Body of pancreas (tissue), 4 donors: ENCODE measurements around the gene RBMS3. TPM values are rescaled to one million over a fixed set of nuclear protein-coding genes. Genes with fewer than 3 reads are reported as not detected.

ENCODE experiments used
- ATAC-seq: fragments of 150-250 bp; one replicate; pipeline ENCODE4 v1.9.1; 2016
- DNase-seq, 4 donors: peaks; one replicate each; pipeline ENCODE4 v3.0.0-alpha.2; 2019
- H3K27ac ChIP-seq, 4 donors: fragments of 200-600 bp; sonication (generic); 1 replicate in 3 of 4; 2 replicates in 1 of 4; pipeline versions ENCODE4 v1.5.1 to v1.6.1; 2016 to 2019; ENCODE audit warnings: mild to moderate bottlenecking in 1 of 4, mixed read lengths in 1 of 4, moderate library complexity in 1 of 4
- H3K27me3 ChIP-seq, 2 donors: fragments of 200-600 bp; sonication (generic); one replicate each; pipeline ENCODE4 v1.6.0; 2016; ENCODE audit warnings: mild to moderate bottlenecking in 1 of 2
- H3K36me3 ChIP-seq, 2 donors: fragments of 200-600 bp; sonication (generic); replicated peaks in 1 of 2; 2 replicates each; pipeline ENCODE4 v1.5.1; 2016; ENCODE audit warnings: low read depth in 2 of 2; ENCODE audit not compliant: insufficient read depth in 1 of 2
- H3K4me1 ChIP-seq: fragments of 200-600 bp; sonication (generic); one replicate; pipeline ENCODE4 v1.6.0; 2016
- H3K4me3 ChIP-seq, 2 donors: fragments of 200-600 bp; sonication (generic); 1 replicate in 1 of 2; 2 replicates in 1 of 2; pipeline ENCODE4 v1.5.1; 2016 to 2019
- H3K9me3 ChIP-seq, 3 donors: fragments of 200-600 bp; sonication (generic); 1 replicate in 2 of 3; 2 replicates in 1 of 3; pipeline ENCODE4 v1.5.1; 2016
- POLR2A ChIP-seq, 3 donors: fragments of 450-650 bp; IDR thresholded peaks; one replicate each; pipeline ENCODE4 v1.6.1; 2016; ENCODE audit warnings: antibody characterized with exemption in 3 of 3, mild to moderate bottlenecking in 2 of 3
- WGBS, 2 donors: methylation state at CpG; one replicate each; pipeline ENCODE4 v1.1.5; 2017; 5-methylcytosine and 5-hydroxymethylcytosine counted together
- intact Hi-C: fragments of 100-400 bp; cut with DNase I; formaldehyde crosslinking; loops from one replicate; pipeline ENCODE4 v1.15.1; 2023
- total RNA-seq, 2 donors: library from RNA; depleted of rRNA; stranded (reverse); fragments of >200 nt; gene quantifications; one replicate each; pipeline ENCODE4 v1.1.0, GENCODE V29; 2016
- TF ChIP-seq, protein P1 (sequence below), 7 experiments: fragments of 450-650 bp in 4 of 7; fragments of 200-600 bp in 3 of 7; sonication (generic) in 3 of 7; IDR thresholded peaks; one replicate each; pipeline ENCODE4 v1.5.1; 2016 to 2019; ENCODE audit warnings: antibody characterized with exemption in 7 of 7

Gene RBMS3
- total RNA-seq, 2 donors from 2014 or later, result 17.4 to 29.7 TPM

DNA sequence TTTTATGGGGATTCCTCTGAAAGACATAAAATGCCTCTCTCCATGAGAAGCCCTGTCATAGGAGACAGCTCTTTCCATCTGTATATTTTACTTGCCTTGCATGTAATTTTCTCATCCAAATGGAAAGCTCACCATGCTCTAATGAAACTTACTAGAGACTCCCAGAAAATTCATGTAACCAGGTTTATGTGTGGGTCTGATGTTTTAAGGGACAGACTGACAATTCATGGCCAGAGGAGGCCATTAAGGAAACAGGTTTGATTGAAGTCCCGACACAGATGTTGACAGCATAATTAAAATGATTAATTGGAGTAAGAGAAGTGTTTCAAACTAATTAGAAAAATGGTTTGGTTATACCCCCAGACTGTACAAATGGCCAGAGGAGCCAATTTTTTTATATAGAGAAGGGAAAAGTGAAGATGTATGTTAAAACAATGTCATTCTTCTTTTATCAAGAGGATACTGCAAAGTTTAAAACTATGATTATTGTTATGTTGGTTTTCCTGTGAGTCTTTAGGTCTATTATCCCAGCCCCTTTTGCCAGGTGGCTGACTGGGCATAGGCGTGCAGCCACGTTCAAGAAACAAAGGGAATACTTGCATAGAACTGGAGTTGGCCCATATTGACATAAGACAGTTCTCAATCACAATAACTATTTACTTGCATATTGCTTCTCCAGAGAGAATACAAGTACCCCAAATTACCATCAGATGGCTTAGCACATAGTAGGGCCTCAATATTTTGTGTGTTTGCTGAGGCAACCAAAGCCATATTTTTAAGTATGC is 64.8 kb downstream of the RBMS3 start:
- no peak overlapping the region for H3K4me3 ChIP-seq
- no peak for DNase-seq
- TF ChIP-seq, protein P1, sequence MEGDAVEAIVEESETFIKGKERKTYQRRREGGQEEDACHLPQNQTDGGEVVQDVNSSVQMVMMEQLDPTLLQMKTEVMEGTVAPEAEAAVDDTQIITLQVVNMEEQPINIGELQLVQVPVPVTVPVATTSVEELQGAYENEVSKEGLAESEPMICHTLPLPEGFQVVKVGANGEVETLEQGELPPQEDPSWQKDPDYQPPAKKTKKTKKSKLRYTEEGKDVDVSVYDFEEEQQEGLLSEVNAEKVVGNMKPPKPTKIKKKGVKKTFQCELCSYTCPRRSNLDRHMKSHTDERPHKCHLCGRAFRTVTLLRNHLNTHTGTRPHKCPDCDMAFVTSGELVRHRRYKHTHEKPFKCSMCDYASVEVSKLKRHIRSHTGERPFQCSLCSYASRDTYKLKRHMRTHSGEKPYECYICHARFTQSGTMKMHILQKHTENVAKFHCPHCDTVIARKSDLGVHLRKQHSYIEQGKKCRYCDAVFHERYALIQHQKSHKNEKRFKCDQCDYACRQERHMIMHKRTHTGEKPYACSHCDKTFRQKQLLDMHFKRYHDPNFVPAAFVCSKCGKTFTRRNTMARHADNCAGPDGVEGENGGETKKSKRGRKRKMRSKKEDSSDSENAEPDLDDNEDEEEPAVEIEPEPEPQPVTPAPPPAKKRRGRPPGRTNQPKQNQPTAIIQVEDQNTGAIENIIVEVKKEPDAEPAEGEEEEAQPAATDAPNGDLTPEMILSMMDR (IDR thresholded peaks at IDR 0.05), result no peak
- TF ChIP-seq POLR2A (IDR thresholded peaks at IDR 0.05), result no peak
- H3K4me1 ChIP-seq, result no peaks in the 10 kb centered on the region
- ATAC-seq, result no peak
- H3K27ac ChIP-seq, result no peak overlapping the region
- intact Hi-C loops, result no loop called here
- H3K27me3 ChIP-seq, result no peaks in the 10 kb centered on the region
- H3K36me3 ChIP-seq, result no peaks in the 10 kb centered on the region
- no peaks in the 10 kb centered on the region for H3K9me3 ChIP-seq
- WGBS, 2 donors, result 50 to 51% methylated on average over 3 of the region's 3 CpGs

DNA sequence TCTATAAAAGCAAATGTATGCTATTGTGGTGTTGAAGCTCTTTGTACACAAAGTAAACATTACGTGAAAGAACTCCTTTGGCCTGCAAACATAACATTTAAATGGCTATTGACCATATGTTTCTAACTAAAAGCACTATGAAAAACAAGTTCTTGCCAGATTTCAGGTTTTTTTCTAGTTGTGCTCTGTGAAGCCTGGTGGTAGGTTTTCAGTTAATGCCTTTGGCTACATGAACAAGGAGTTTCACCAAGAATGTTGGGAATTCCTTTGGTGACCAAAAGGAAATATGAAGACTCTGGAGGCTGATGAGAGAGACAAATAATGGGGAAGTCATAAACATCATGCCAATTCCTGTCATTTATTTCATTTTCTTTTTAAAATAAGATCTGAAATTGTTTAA is 66.0 kb downstream of the RBMS3 start:
- intact Hi-C loops, result no loop called here
- ATAC-seq (no peak), DNase-seq (no peak)
- 64 to 65% methylated on average over 1 of the region's 1 CpG for WGBS, 2 donors
- Histone ChIP-seq H3K4me1 (no peaks in the 10 kb centered on the region), H3K36me3 (no peaks in the 10 kb centered on the region), H3K9me3 (no peaks in the 10 kb centered on the region), H3K27me3 (no peaks in the 10 kb centered on the region), H3K27ac (no peak overlapping the region), H3K4me3 (no peak overlapping the region)
- TF ChIP-seq, protein P1 (IDR thresholded peaks at IDR 0.05), result no peak
- TF ChIP-seq POLR2A (IDR thresholded peaks at IDR 0.05), result no peak

DNA sequence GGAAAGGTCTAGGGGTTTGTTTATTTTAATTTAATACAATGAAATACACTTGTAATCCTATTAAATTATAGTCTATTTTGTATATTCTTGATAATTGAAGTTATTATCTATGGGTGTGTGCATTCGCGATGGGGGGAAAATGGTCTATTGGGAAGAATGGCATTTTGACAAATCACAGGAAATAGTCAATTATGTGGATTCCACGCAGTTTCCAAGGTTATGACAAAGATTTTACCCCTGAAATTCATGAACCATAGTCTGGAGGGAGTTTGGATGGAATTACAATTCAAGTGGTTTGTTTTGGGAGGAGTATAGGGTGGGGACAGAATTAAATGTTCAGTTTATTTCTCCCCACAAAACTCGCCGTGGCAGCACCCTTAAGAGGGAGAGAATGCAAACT is 66.5 kb downstream of the RBMS3 start:
- H3K9me3 ChIP-seq, result no peaks in the 10 kb centered on the region
- 58 to 70% methylated on average over 5 of the region's 5 CpGs for WGBS, 2 donors
- H3K4me1 ChIP-seq, result no peaks in the 10 kb centered on the region
- DNase-seq, result no peak
- no peak overlapping the region for H3K4me3 ChIP-seq
- no peaks in the 10 kb centered on the region for H3K27me3 ChIP-seq
- no peaks in the 10 kb centered on the region for H3K36me3 ChIP-seq
- TF ChIP-seq, protein P1 (IDR thresholded peaks at IDR 0.05), result no peak
- TF ChIP-seq POLR2A (IDR thresholded peaks at IDR 0.05), result no peak
- H3K27ac ChIP-seq, result no peak overlapping the region
- intact Hi-C loops, result no loop called here
- no peak for ATAC-seq

DNA sequence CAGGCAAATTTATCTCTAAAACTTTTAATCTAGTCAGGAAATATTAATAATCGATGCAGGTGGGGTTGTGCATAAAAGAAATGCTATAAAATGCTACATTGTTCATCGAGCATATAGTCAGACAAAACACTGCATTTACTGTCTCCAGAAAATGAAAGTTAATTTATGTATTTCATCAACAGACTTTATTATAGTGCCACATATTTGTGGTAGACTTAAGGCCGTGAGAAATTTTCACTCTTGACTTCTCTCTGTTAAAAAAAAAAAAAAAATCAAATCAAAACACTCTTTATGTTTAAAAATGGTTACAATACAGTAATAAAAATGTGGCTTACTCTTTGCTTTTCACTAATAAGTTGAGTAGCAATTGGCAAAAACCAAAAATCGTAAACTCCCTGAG is 67.4 kb downstream of the RBMS3 start:
- no peak for TF ChIP-seq POLR2A (IDR thresholded peaks at IDR 0.05)
- TF ChIP-seq, protein P1 (IDR thresholded peaks at IDR 0.05), result no peak
- DNase-seq (no peak), ATAC-seq (no peak)
- no peak overlapping the region for H3K4me3 ChIP-seq
- WGBS, 2 donors, result 50 to 61% methylated on average over 4 of the region's 4 CpGs
- H3K4me1 ChIP-seq, result no peaks in the 10 kb centered on the region
- H3K27me3 ChIP-seq, result no peaks in the 10 kb centered on the region
- no peaks in the 10 kb centered on the region for H3K9me3 ChIP-seq
- no peak overlapping the region for H3K27ac ChIP-seq
- H3K36me3 ChIP-seq, result no peaks in the 10 kb centered on the region
- intact Hi-C loops, result no loop called here

DNA sequence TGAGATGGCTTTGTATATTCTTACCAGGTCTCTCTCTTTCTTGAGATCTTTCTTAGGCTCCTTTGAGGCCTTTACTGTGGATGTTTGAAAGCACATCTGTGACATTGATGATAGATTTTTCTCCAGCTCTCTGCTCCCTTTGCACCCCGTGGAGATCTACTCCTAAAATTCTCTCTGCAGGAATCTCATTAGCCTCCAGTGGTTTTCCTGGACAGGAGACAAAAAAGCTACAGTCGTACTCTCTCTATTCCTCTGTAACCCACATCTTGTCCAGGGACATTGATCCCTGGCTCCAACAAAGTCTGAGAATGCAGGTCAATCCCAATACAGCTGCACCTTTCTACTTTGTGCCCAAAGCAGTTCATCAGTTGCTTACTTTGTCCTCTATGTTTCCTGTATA is 68.2 kb downstream of the RBMS3 start:
- 35 to 51% methylated on average over 2 of the region's 2 CpGs for WGBS, 2 donors
- ATAC-seq (no peak), DNase-seq (no peak)
- no peak for TF ChIP-seq POLR2A (IDR thresholded peaks at IDR 0.05)
- TF ChIP-seq, protein P1 (IDR thresholded peaks at IDR 0.05), result no peak
- H3K36me3 ChIP-seq, result no peaks in the 10 kb centered on the region
- no peaks in the 10 kb centered on the region for H3K9me3 ChIP-seq
- H3K27me3 ChIP-seq, result no peaks in the 10 kb centered on the region
- no peaks in the 10 kb centered on the region for H3K4me1 ChIP-seq
- no peak overlapping the region for H3K27ac ChIP-seq
- no peak overlapping the region for H3K4me3 ChIP-seq
- intact Hi-C loops, result no loop called here
